Hypothalamus (tissue), 51 donors: Measurements from ENCODE around the gene TNNT3.

ENCODE experiments used
- DNase-seq, 51 donors: peaks; one replicate each; lab custom pipeline; 2025; lab: John Stamatoyannopoulos, UW

TNNT3 gene

DNA sequence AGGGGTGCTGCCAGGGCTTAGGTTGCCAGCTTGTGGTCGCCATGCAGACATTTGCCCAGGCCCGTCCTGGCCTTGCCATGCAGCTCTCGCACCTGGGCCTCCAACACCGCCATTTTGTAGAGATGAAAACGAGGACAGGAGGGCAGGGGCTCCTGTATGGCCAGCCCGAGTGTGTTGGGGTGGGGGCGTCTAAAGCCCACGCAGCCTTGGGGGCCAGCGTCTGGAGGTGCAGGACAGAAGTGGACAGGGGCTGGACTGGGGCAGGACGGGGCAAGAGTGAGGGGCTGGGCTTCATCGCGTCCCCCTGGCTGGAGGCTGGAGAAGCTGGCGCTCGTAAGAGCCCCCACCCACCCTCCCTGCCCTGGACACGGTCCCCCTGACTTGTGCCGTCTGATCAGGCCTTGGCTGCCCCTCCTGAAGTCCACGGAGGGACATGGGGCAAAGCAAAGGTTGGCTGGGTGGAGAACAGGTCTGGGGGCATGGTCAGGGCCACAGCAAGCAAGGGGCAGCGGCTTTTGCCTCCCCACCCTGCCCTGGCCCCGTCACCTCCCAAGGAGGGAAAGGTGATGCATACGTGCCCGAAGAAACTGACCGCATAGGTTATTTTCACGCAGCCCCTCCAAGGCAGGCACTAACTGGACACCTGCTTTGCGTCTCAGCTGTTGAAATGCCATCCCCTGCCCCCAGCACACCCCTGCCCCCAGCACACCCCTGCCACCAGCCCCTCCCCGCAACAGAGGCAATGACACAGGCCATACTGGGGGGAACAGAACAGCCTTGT is 815 bp downstream of the TNNT3 start:
- DNase-seq, result no peak

DNA sequence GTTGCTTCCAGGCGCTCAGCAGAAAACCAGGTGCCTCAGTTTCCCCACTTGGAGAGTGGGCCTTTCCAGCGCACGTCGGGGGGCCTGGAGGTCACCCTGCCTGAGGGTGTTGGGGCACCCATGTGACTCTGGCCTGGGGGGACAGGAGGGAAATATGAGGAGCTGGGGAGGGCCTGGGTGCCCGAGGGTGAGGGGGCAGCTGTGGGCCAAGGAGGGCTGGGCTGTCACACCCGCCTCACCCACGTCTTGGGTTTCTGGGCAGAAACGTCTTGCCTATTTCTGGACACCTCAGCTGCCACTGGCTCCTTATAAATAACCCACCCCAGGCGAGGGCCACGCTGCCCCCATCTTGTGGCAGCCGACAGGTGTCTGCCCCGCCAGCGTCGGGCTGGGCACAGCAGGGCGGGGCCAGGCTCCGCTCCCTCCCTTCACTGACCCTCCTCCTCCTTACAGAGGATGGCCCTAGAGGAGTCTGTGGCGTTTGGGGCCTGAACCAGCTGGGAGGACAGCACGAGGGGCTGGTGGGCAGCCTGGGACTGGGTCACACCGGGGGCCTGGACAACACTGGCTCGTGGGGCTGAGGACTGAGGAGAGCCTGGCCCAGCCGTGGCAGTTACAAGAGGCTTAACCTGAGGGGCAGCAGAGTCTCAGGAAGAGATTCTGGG is 1.5 kb downstream of the TNNT3 start:
- DNase-seq, result no peak

DNA sequence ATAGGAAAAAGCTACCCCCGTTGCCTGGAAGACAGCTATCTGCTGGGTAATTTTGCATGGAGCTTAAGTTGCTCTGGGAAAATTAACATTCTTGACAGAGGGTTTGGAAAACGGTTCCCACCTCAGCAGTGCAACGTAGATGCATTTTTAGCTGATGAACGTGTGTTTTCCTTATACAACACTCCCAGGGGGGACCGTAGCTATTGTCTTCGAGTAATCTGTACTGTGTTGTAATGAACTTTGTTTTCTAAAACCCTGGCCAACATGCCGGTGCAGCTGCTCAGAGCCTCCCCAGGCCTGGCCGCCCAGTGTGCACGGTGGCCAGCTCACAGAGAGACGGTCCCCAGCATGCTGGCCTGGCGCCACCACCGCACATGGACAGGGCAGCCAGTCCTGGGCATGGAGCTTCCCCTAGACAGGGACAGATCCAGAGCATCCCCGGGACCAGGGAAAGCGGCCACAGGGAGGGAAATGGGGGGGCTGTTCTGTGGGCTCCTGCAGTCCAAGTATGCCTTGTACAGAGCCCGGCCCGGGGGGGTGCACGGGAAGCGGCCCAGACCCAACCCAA is 2.2 kb downstream of the TNNT3 start:
- DNase-seq, result peak in 12 of 51 donors; percentile 10 to 46 (median 20)

DNA sequence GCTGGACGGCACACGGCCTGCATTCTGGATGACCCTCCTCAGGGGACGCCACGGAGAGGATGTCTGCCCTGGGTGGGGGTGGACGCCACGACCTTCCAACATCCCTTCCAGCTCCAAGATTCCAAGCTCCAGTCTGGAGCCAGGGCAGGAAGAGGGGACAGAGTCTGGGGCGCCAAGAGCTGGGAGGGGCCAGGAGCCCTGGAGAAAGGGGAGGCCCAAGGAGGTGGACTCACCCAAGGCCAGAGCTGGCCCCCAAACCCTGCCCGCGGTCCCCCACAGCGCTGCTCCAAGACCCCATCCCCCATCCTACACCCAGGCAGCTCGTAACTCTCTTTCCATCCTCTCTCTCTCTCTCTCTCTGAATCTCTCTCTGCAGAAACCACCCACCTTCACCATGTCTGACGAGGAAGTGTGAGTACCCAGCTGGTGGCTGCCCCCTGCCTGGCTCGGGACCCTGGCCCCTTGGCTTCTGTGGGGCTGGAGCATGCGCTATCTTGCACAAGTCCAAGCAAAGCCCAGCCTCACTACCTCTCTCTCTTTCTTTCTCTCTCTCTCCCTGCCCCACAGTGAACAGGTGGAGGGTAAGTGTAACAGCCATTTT is 3.1 kb downstream of the TNNT3 start:
- no peak for DNase-seq

GRCh38 chr11:1923201-1923956 is 3.9 kb downstream of the TNNT3 start:
- no peak for DNase-seq

DNA sequence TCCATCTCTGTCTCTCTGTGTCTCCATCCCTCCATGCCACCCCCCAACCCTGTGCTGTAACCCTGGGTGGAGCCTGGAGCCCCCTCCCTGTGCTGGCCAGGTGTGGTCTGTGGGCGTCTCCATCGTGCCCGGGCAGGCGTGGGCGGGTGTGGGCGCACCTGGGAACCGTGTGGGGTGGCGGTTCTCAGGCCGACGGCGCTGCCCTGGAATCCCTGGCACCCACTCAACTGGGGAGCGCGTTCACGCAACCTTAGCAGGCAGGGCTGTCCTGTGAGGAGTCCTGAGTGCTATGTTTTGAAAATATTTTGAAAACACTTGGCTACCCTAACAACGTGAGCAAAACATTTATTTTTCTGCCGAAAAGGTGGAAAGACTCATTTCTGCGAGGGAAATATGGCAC is 4.7 kb downstream of the TNNT3 start:
- DNase-seq, result no peak

- no peak for DNase-seq
These were observed 5.3 kb downstream of the TNNT3 start for GRCh38 chr11:1924646-1925372.

DNA sequence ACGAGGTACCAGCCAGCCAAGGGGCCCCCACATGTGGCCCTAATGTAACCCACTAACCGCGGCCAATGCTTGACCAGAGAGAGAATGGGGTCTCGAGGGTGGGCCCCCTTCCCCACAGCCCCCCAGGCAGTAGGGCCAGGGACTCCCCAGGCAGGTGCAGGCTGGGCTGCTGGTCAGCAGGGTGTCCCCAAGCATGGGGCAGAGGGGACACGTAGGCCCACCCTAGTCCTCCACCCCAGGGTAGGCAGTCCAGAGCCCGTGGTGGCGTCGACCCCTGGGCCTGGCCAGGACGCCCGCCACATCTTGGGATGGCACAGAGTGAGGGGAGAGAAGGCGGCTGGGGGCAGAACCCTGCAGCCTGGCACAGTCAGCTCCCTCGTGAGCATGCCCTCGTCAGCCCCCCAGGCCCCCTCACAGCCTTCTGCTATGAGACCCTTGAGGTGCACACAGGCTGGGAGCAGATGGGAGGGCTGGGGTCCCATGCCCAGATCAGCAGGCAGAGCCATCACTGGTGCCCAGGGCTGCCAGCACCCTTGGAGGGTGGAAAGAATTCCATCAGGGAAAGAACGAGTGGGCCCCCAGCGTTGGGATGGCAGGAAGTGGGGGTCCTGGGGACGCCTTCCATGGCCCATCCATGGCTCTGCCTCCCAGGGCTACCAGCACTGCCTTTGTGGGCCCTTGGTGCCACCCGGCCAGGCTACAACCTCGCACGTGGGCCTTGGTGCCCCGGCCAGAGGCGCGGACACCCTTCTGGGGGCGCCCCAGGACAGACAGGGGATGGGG is 6.1 kb downstream of the TNNT3 start:
- no peak for DNase-seq

- no peak for DNase-seq
These were observed 6.9 kb downstream of the TNNT3 start for GRCh38 chr11:1926156-1927025.

- DNase-seq, result no peak
These were observed 7.7 kb downstream of the TNNT3 start for GRCh38 chr11:1927026-1927847.

GRCh38 chr11:1927848-1928469 is 8.5 kb downstream of the TNNT3 start:
- DNase-seq, result no peak

GRCh38 chr11:1928470-1928890 is 9.0 kb downstream of the TNNT3 start:
- DNase-seq, result no peak

GRCh38 chr11:1928891-1929541 is 9.5 kb downstream of the TNNT3 start:
- DNase-seq, result no peak

DNA sequence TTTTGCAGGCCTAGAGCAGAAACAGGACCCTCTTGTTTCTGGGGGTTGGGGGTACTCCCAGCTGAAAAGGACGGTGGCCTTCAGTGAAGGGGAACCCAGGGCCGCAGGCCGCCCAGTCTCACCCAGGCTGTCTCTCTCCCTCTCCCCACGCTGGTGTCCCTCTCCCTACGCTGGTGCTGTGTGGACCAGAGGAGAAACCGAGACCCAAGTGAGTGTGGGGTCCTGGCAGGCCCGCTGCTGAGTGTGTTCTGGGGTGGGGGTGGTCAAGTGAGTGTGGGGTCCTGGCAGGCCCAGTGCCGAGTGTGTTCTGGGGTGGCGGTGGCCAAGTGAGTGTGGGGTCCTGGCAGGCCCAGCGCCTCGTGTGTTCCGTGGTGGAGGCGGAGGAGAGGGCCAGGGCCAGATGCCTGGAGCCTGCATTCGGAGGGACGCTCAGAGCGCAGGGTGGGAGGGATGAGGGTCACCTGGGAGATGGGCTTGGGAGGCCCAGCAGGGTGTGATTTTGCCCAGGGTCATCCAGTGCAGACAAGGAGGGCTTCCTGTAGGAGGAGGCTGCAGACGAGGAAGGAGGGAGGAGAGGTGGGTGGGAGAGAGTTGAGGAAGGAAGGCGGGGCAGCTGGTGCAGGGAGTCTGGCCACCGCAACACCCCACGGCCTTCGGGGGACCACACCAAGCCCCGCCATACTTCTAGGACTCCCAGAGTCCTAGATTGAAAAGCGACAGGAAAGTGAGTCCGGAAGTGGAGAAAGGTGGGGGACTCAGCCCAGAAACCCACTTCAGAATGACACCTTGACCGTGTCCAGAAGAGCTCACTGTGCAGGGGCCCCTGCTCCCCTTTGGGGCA is 10.3 kb downstream of the TNNT3 start:
- no peak for DNase-seq

DNA sequence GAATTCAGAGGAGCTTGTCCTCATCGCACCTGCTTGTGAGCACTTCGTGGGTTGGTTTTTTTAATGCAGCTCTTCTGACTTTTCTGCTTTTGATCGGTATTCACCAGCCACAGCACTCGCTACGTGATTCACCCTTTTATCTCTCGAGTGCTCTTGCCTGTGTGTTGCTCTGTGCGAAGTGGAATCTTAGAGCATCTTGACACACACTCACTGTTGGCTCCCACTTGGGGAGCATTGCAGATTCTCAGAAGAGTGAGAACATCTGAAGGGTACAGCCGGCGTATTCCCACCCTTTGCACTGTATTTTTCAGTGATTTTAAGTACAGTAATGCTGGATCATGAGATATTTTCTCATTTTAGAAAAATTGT is 10.9 kb downstream of the TNNT3 start:
- DNase-seq, result no peak
